ENCODE measurements around the gene ZDHHC14.

DNA sequence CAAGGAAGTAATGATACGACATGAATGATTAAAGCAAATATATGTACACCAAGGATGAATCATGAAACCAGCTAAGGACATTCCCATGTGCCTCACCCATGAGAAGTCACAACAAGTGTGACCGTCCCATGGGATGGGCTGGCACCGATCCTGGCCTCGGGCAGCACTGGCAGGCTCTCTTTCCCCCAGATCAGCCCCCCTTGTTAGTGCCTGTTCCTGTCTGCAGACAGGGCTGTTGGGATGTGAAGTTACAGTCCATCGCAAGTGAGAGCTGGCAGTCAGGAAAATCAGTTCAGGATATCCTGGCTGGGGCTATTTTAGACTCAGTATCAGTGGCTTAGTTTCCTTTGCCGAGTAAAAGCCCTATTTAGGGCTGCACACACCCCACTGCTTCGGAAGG lies 312.9 kb downstream of the ZDHHC14 start:
- TF ChIP-seq, protein P1, sequence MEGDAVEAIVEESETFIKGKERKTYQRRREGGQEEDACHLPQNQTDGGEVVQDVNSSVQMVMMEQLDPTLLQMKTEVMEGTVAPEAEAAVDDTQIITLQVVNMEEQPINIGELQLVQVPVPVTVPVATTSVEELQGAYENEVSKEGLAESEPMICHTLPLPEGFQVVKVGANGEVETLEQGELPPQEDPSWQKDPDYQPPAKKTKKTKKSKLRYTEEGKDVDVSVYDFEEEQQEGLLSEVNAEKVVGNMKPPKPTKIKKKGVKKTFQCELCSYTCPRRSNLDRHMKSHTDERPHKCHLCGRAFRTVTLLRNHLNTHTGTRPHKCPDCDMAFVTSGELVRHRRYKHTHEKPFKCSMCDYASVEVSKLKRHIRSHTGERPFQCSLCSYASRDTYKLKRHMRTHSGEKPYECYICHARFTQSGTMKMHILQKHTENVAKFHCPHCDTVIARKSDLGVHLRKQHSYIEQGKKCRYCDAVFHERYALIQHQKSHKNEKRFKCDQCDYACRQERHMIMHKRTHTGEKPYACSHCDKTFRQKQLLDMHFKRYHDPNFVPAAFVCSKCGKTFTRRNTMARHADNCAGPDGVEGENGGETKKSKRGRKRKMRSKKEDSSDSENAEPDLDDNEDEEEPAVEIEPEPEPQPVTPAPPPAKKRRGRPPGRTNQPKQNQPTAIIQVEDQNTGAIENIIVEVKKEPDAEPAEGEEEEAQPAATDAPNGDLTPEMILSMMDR (IDR thresholded peaks at IDR 0.05), result no peak
- TF ChIP-seq ZFX (IDR thresholded peaks at IDR 0.05; ENCODE audit: borderline replicate concordance), result no peak

Measured in 22Rv1 (cell line).